Endothelial cell of umbilical vein (primary cell): Measurements from ENCODE around the gene PRSS36. TPM values are rescaled to one million over a fixed set of nuclear protein-coding genes. Genes with fewer than 3 reads are reported as not detected.

Experiments used
- BruUV-seq: library from RNA; stranded (reverse); fragments of 400-500 nt; replicated peaks from 2 replicates; lab custom pipeline; 2021; lab: Mats Ljungman, UMichigan
- CTCF ChIA-PET: fragments of 300-600, 350-600 bp; sonication (Branson Sonifier 250); formaldehyde crosslinking; loops from one replicate; lab custom pipeline; 2021; ENCODE audit warnings: antibody characterized with exemption, inconsistent platforms; lab: Charles Lee
- POLR2A ChIA-PET: fragments of 300-600, 350-600 bp; sonication (Branson Sonifier 250); formaldehyde crosslinking; loops from one replicate; lab custom pipeline; 2021; ENCODE audit warnings: antibody characterized with exemption, inconsistent platforms; lab: Charles Lee
- DNase-seq: peaks from one replicate; pipeline ENCODE4 v3.0.0-alpha.2; 2011; ENCODE audit warnings: low read depth, low spot score
- FAIRE-seq: peaks from 2 replicates; lab custom pipeline; 2011; peaks lifted over from hg19 to GRCh38; lab: Jason Lieb, UNC
- H2AFZ ChIP-seq: 2 replicates; pipeline ENCODE4 v1.6.0; 2012; ENCODE audit warnings: low read depth, low read length, control low read depth, inconsistent platforms
- H3K27ac ChIP-seq: 2 replicates; pipeline ENCODE4 v1.5.1; 2011; ENCODE audit warnings: low read depth, mild to moderate bottlenecking, control low read depth, low read length, moderate library complexity; ENCODE audit not compliant: insufficient read depth
- H3K27me3 ChIP-seq, 2 experiments: 2 replicates each; pipeline versions ENCODE4 v1.6.0 to v1.6.1; 2011; ENCODE audit warnings: low read length in 2 of 2, mixed read lengths in 1 of 2; ENCODE audit not compliant: control insufficient read depth in 2 of 2, insufficient read depth in 2 of 2
- H3K36me3 ChIP-seq, 2 experiments: 2 replicates in 1 of 2; 3 replicates in 1 of 2; pipeline ENCODE4 v1.5.1; 2011; ENCODE audit warnings: low read length in 2 of 2, mild to moderate bottlenecking in 1 of 2, moderate library complexity in 1 of 2; ENCODE audit not compliant: control insufficient read depth in 2 of 2, insufficient read depth in 2 of 2; ENCODE audit errors: extremely low read depth in 1 of 2
- H3K4me1 ChIP-seq: 3 replicates; pipeline ENCODE4 v1.5.1; 2011; ENCODE audit warnings: mild to moderate bottlenecking, low read length; ENCODE audit not compliant: control insufficient read depth, insufficient read depth; ENCODE audit errors: extremely low read depth
- H3K4me2 ChIP-seq: 2 replicates; pipeline ENCODE4 v1.6.1; 2011; ENCODE audit warnings: low read length, control low read depth, mixed read lengths; ENCODE audit not compliant: insufficient read depth
- H3K4me3 ChIP-seq, 3 experiments: fragments of 200-600 bp in 1 of 3; sonication (generic), shearing (Covaris generic) in 1 of 3; replicated peaks in 1 of 3; 2 replicates each; pipeline ENCODE4 v1.5.1; 2011 to 2016; ENCODE audit warnings: control low read depth in 3 of 3, low read length in 3 of 3, mild to moderate bottlenecking in 2 of 3, inconsistent platforms in 1 of 3, low read depth in 1 of 3, moderate library complexity in 1 of 3; ENCODE audit not compliant: insufficient read depth in 1 of 3
- H3K79me2 ChIP-seq: 2 replicates; pipeline ENCODE4 v1.6.0; 2012; ENCODE audit warnings: low read length, inconsistent platforms; ENCODE audit not compliant: control insufficient read depth, insufficient read depth
- H3K9ac ChIP-seq: replicated peaks from 2 replicates; pipeline ENCODE3; 2011; ENCODE audit warnings: low read length, control low read depth; ENCODE audit not compliant: insufficient read depth; ENCODE audit errors: extremely low read depth
- H3K9me1 ChIP-seq: replicated peaks from 3 replicates; pipeline ENCODE4 v1.6.0; 2011; ENCODE audit warnings: mild to moderate bottlenecking, low read length; ENCODE audit not compliant: control insufficient read depth, insufficient read depth; ENCODE audit errors: extremely low read depth
- H3K9me3 ChIP-seq: replicated peaks from 2 replicates; pipeline ENCODE4 v1.5.1; 2012; ENCODE audit warnings: low read length, inconsistent platforms; ENCODE audit not compliant: control insufficient read depth, insufficient read depth
- H4K20me1 ChIP-seq: replicated peaks from 2 replicates; pipeline ENCODE3; 2011; ENCODE audit warnings: mild to moderate bottlenecking, low read length; ENCODE audit not compliant: control insufficient read depth, insufficient read depth; ENCODE audit errors: extremely low read depth
- EZH2 ChIP-seq: IDR thresholded peaks from 2 replicates; pipeline ENCODE4 v1.6.1; 2012; ENCODE audit warnings: borderline replicate concordance, low read depth, mild to moderate bottlenecking, moderate library complexity, low read length, inconsistent platforms; ENCODE audit not compliant: severe bottlenecking
- FOS ChIP-seq: IDR thresholded peaks from 2 replicates; pipeline ENCODE4 v1.6.1; 2011; ENCODE audit warnings: mild to moderate bottlenecking, low read length, moderate library complexity, borderline replicate concordance; ENCODE audit not compliant: insufficient read depth
- GATA2 ChIP-seq: IDR thresholded peaks from 2 replicates; pipeline ENCODE4 v1.7.0; 2011; ENCODE audit warnings: low read depth, mild to moderate bottlenecking, moderate library complexity, mixed read lengths, low read length; ENCODE audit not compliant: insufficient read length, insufficient read depth
- JUN ChIP-seq: IDR thresholded peaks from 2 replicates; pipeline ENCODE4 v1.6.1; 2011; ENCODE audit warnings: borderline replicate concordance, low read depth; ENCODE audit not compliant: insufficient read length, insufficient read depth
- MYC ChIP-seq: IDR thresholded peaks from one replicate; pipeline ENCODE4 v1.6.1; 2011; ENCODE audit warnings: mild to moderate bottlenecking, low read depth, low read length
- POLR2A ChIP-seq: IDR thresholded peaks from 2 replicates; pipeline ENCODE4 v1.6.1; 2012; ENCODE audit warnings: low read depth, mild to moderate bottlenecking, control low read depth, low read length
- POLR2AphosphoS5 ChIP-seq: IDR thresholded peaks from 2 replicates; pipeline ENCODE4 v1.6.1; 2012; ENCODE audit warnings: low read depth, mild to moderate bottlenecking, control low read depth, low read length, moderate library complexity; ENCODE audit not compliant: insufficient read depth
- dilution Hi-C: fragments of 300-500 bp; cut with MboI; formaldehyde crosslinking; loops from one replicate; pipeline ENCODE4 v1.15.0; 2019; ENCODE audit warnings: low sequenced_read_pairs; ENCODE audit not compliant: extremely low pct_ligation_motif_present
- intact Hi-C: fragments of 100-400 bp; cut with micrococcal nuclease; formaldehyde crosslinking; loops from one replicate; pipeline ENCODE4 v1.10.0; 2022
- polyA plus RNA-seq, 4 experiments: library from polyadenylated mRNA; depleted of rRNA in 3 of 4; stranded (reverse) in 3 of 4; unstranded in 1 of 4; fragments of >200 nt; gene quantifications; 2 replicates each; pipeline versions ENCODE4 v1.2.1 to v1.2.3, GENCODE V29; 2011 to 2012; ENCODE audit warnings: missing spikeins in 1 of 4
- small RNA-seq: library from RNA; depleted of rRNA; stranded (forward); fragments of <200 nt; gene quantifications from one replicate; pipeline ENCODE3, GENCODE V24; 2012; ENCODE audit warnings: low replicate concordance, low read depth; ENCODE audit not compliant: insufficient read depth, insufficient read length
- total RNA-seq: library from RNA; stranded (reverse); gene quantifications from 2 replicates; pipeline ENCODE4 v1.2.3, GENCODE V29; 2021
- TF ChIP-seq, protein P1 (sequence below), 2 donors: IDR thresholded peaks; 1 replicate in 1 of 2; 2 replicates in 1 of 2; pipeline ENCODE4 v1.5.1; 2011; ENCODE audit warnings: low read length in 2 of 2, mild to moderate bottlenecking in 2 of 2, moderate library complexity in 2 of 2, control low read depth in 1 of 2, inconsistent platforms in 1 of 2, low read depth in 1 of 2; ENCODE audit not compliant: insufficient read depth in 1 of 2; ENCODE audit errors: extremely low read depth in 1 of 2
- TF ChIP-seq, protein P2 (sequence below): IDR thresholded peaks from 2 replicates; pipeline ENCODE4 v1.6.1; 2011; ENCODE audit not compliant: insufficient read depth, insufficient read length

PRSS36 gene
- total and polyA plus RNA-seq, 2 donors (not counting 3 experiments of a cell fraction or from before 2014, with no cell fraction given), result 0.57 TPM; not detected in 1

DNA sequence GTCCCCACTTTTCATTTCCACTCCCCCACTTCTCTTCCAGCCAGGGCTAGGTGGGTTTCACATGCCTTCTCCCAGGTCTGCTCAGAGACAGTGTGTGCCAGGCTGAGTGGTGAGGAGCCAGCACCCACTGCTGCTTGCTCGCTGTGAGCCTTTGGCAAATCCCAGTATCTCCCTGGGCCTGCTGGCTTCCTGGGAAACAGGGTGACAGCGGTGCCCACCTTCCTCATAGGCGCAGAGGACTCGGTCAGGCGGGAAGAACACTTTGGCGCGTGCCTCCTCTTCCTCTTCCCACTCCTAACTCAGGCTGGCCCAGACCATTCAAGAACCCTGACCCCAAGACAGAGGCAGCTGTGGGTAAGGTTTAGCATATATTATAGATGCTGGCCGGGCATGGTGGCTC is 60.7 kb downstream of the PRSS36 start:
- dilution Hi-C loops (no loop called here), intact Hi-C loops (no loop called here)
- peaks cover 9% of the 10 kb centered on the region for H3K79me2 ChIP-seq
- H3K9ac ChIP-seq, result no peak overlapping the region
- H3K4me3 ChIP-seq, result no peak overlapping the region
- H3K36me3 ChIP-seq, result peaks cover 2 to 10% of the 10 kb centered on the region in 2 experiments
- no peaks in the 10 kb centered on the region for H3K27me3 ChIP-seq
- no peaks in the 10 kb centered on the region for H3K9me1 ChIP-seq
- no TSS peak for BruUV-seq
- TF ChIP-seq FOS (no peak), GATA2 (no peak), JUN (no peak), POLR2AphosphoS5 (no peak), EZH2 (no peak), MYC (no peak), POLR2A (no peak)
- TF ChIP-seq, protein P1, sequence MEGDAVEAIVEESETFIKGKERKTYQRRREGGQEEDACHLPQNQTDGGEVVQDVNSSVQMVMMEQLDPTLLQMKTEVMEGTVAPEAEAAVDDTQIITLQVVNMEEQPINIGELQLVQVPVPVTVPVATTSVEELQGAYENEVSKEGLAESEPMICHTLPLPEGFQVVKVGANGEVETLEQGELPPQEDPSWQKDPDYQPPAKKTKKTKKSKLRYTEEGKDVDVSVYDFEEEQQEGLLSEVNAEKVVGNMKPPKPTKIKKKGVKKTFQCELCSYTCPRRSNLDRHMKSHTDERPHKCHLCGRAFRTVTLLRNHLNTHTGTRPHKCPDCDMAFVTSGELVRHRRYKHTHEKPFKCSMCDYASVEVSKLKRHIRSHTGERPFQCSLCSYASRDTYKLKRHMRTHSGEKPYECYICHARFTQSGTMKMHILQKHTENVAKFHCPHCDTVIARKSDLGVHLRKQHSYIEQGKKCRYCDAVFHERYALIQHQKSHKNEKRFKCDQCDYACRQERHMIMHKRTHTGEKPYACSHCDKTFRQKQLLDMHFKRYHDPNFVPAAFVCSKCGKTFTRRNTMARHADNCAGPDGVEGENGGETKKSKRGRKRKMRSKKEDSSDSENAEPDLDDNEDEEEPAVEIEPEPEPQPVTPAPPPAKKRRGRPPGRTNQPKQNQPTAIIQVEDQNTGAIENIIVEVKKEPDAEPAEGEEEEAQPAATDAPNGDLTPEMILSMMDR (IDR thresholded peaks at IDR 0.05; ENCODE audit: extremely low read depth in 1 of 2, insufficient read depth in 1 of 2, low read depth in 1 of 2, low read length in 2 of 2), result no peak
- TF ChIP-seq, protein P2, sequence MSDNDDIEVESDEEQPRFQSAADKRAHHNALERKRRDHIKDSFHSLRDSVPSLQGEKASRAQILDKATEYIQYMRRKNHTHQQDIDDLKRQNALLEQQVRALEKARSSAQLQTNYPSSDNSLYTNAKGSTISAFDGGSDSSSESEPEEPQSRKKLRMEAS, result no peak
- H4K20me1 ChIP-seq, result no peaks in the 10 kb centered on the region
- H3K4me1 ChIP-seq, result peaks cover 3% of the 10 kb centered on the region
- H3K4me2 ChIP-seq, result no peak overlapping the region
- FAIRE-seq (no peak), DNase-seq (no peak)
- H2AFZ ChIP-seq, result no peak overlapping the region
- no peak overlapping the region for H3K27ac ChIP-seq
- POLR2A ChIA-PET, result no interaction called here
- H3K9me3 ChIP-seq, result no peaks in the 10 kb centered on the region
- CTCF ChIA-PET, result interaction anchor here (1.5 kb wide), 1 partner anchor 104 kb away, joined by 4 read pairs; the partner anchor contains the start of gene HSD3B7

Small RNAs within 50 kb of the gene (small RNA-seq; reads per million reads assigned to genes)
- gene AC009088.4 (not detected), gene NDUFA3P6 (not detected)

Other genes starting within 250 kb of the PRSS36 start
- gene FBXL19, start 226.5 kb downstream of the PRSS36 start, total RNA-seq, result 37.3 and 38.0 TPM in 2 replicates
- gene FBXL19, start 226.5 kb downstream of the PRSS36 start, polyA plus RNA-seq, result 22.1 and 29.5 TPM in 2 replicates
- 17.0 and 17.6 TPM in 2 replicates for gene ORAI3, start 201.0 kb downstream of the PRSS36 start, total RNA-seq
- gene ORAI3, start 201.0 kb downstream of the PRSS36 start, polyA plus RNA-seq, result 25.4 and 33.9 TPM in 2 replicates
- gene SETD1A, start 192.3 kb downstream of the PRSS36 start, total RNA-seq, result 21.3 and 25.6 TPM in 2 replicates
- 3.4 and 3.5 TPM in 2 replicates for gene SETD1A, start 192.3 kb downstream of the PRSS36 start, polyA plus RNA-seq
- gene HSD3B7, start 164.9 kb downstream of the PRSS36 start, total RNA-seq, result 2.9 and 3.5 TPM in 2 replicates
- gene HSD3B7, start 164.9 kb downstream of the PRSS36 start, polyA plus RNA-seq, result 4.8 and 6.3 TPM in 2 replicates
- 0.07 and 0.11 TPM in 2 replicates for gene STX1B, start 139.4 kb downstream of the PRSS36 start, total RNA-seq
- 0.14 and 0.21 TPM in 2 replicates for gene STX1B, start 139.4 kb downstream of the PRSS36 start, polyA plus RNA-seq
- 60.7 and 65.2 TPM in 2 replicates for gene STX4, start 116.5 kb downstream of the PRSS36 start, total RNA-seq
- 49.4 and 49.5 TPM in 2 replicates for gene STX4, start 116.5 kb downstream of the PRSS36 start, polyA plus RNA-seq
- 11.6 and 13.3 TPM in 2 replicates for gene ZNF668, start 75.8 kb downstream of the PRSS36 start, total RNA-seq
- gene ZNF668, start 75.8 kb downstream of the PRSS36 start, polyA plus RNA-seq, result 11.8 and 14.4 TPM in 2 replicates
- 13.1 and 15.9 TPM in 2 replicates for gene ZNF646, start 75.6 kb downstream of the PRSS36 start, total RNA-seq
- 4.1 and 5.9 TPM in 2 replicates for gene ZNF646, start 75.6 kb downstream of the PRSS36 start, polyA plus RNA-seq
- 2.8 and 4.5 TPM in 2 replicates for gene PRSS53, start 61.1 kb downstream of the PRSS36 start, total RNA-seq
- gene PRSS53, start 61.1 kb downstream of the PRSS36 start, polyA plus RNA-seq, result 3.5 and 4.6 TPM in 2 replicates
- 91.8 and 93.5 TPM in 2 replicates for gene VKORC1, start 55.3 kb downstream of the PRSS36 start, total RNA-seq
- 586 and 728 TPM in 2 replicates for gene VKORC1, start 55.3 kb downstream of the PRSS36 start, polyA plus RNA-seq
- 56.5 and 57.8 TPM in 2 replicates for gene BCKDK, start 41.7 kb downstream of the PRSS36 start, total RNA-seq
- gene BCKDK, start 41.7 kb downstream of the PRSS36 start, polyA plus RNA-seq, result 78.3 and 96.7 TPM in 2 replicates
- gene KAT8, start 32.4 kb downstream of the PRSS36 start, total RNA-seq, result 42.1 and 42.8 TPM in 2 replicates
- 30.7 and 33.3 TPM in 2 replicates for gene KAT8, start 32.4 kb downstream of the PRSS36 start, polyA plus RNA-seq
- not detected in 2 replicates for gene PRSS8, start 14.3 kb downstream of the PRSS36 start, total RNA-seq
- gene PRSS8, start 14.3 kb downstream of the PRSS36 start, polyA plus RNA-seq, result 0.11 and 0.12 TPM in 2 replicates
- 569 and 574 TPM in 2 replicates for gene FUS, start 30.1 kb upstream of the PRSS36 start, total RNA-seq
- gene FUS, start 30.1 kb upstream of the PRSS36 start, polyA plus RNA-seq, result 191 and 307 TPM in 2 replicates
- gene PYCARD, start 52.7 kb upstream of the PRSS36 start, total RNA-seq, result 19.1 and 23.0 TPM in 2 replicates
- gene PYCARD, start 52.7 kb upstream of the PRSS36 start, polyA plus RNA-seq, result 40.1 and 58.9 TPM in 2 replicates
- gene TRIM72, start 64.1 kb upstream of the PRSS36 start, total RNA-seq, result not detected in 2 replicates
- gene TRIM72, start 64.1 kb upstream of the PRSS36 start, polyA plus RNA-seq, result not detected in 2 replicates
- not detected in 2 replicates for gene PYDC1, start 67.1 kb upstream of the PRSS36 start, total RNA-seq
- gene PYDC1, start 67.1 kb upstream of the PRSS36 start, polyA plus RNA-seq, result not detected in 2 replicates
- not detected in 2 replicates for gene ITGAM, start 109.9 kb upstream of the PRSS36 start, total RNA-seq
- not detected in 2 replicates for gene ITGAM, start 109.9 kb upstream of the PRSS36 start, polyA plus RNA-seq
- gene ITGAX, start 205.1 kb upstream of the PRSS36 start, total RNA-seq, result 0.72 and 1.4 TPM in 2 replicates
- 0.10 and 0.18 TPM in 2 replicates for gene ITGAX, start 205.1 kb upstream of the PRSS36 start, polyA plus RNA-seq
- not detected in 2 replicates for gene ITGAD, start 243.3 kb upstream of the PRSS36 start, total RNA-seq
- not detected in 2 replicates for gene ITGAD, start 243.3 kb upstream of the PRSS36 start, polyA plus RNA-seq